ENCODE data around the gene TMEM125. TPM values are rescaled to one million over a fixed set of nuclear protein-coding genes. Genes with fewer than 3 reads are reported as not detected.
A peak's percentile ranks its signal among the peaks of the same experiment; 100 is the strongest.

Gene TMEM125
- total RNA-seq, 1 donor from 2014 or later: 188 TPM

GRCh38 chr1:43282220-43283195 lies 12.7 kb downstream of the TMEM125 start:
- ATAC-seq (peak; percentile 31), DNase-seq (peak; percentile 66)
- intact Hi-C loops (cut with DNase I): no loop called here
- H3K9me3 ChIP-seq: no peaks in the 10 kb centered on the region
- H3K27ac ChIP-seq: no peak overlapping the region
- no peak overlapping the region for H3K4me3 ChIP-seq
- no peak for TF ChIP-seq CTCF (IDR thresholded peaks at IDR 0.05)
- H3K36me3 ChIP-seq: no peaks in the 10 kb centered on the region
- H3K4me1 ChIP-seq: peaks cover 16% of the 10 kb centered on the region
- H3K27me3 ChIP-seq: no peaks in the 10 kb centered on the region

- Histone ChIP-seq H3K4me3 (no peak overlapping the region), H3K4me1 (peaks cover 16% of the 10 kb centered on the region), H3K36me3 (no peaks in the 10 kb centered on the region), H3K9me3 (no peaks in the 10 kb centered on the region), H3K27ac (no peak overlapping the region), H3K27me3 (no peaks in the 10 kb centered on the region)
- peak; percentile 28 for DNase-seq
- no peak for TF ChIP-seq CTCF (IDR thresholded peaks at IDR 0.05)
- ATAC-seq: no peak
- intact Hi-C loops (cut with DNase I): no loop called here
Measured at GRCh38 chr1:43284065-43284464, 14.3 kb downstream of the TMEM125 start.

GRCh38 chr1:43284546-43285110 lies 14.8 kb downstream of the TMEM125 start:
- peak overlapping the region; percentile 42 for H3K4me3 ChIP-seq
- TF ChIP-seq CTCF (IDR thresholded peaks at IDR 0.05): no peak
- DNase-seq (peak; percentile 64), ATAC-seq (peak; percentile 19)
- H3K36me3 ChIP-seq: no peaks in the 10 kb centered on the region
- peak overlapping the region; percentile 1 for H3K27ac ChIP-seq
- no peaks in the 10 kb centered on the region for H3K9me3 ChIP-seq
- no peaks in the 10 kb centered on the region for H3K27me3 ChIP-seq
- H3K4me1 ChIP-seq: peaks cover 16% of the 10 kb centered on the region
- intact Hi-C loops (cut with DNase I): no loop called here

- Histone ChIP-seq H3K27me3 (no peaks in the 10 kb centered on the region), H3K4me1 (peaks cover 16% of the 10 kb centered on the region), H3K36me3 (no peaks in the 10 kb centered on the region), H3K9me3 (no peaks in the 10 kb centered on the region), H3K27ac (peak within 1 kb of the TSS; percentile 1), H3K4me3 (peak within 1 kb of the TSS; percentile 42)
- ATAC-seq (peak; percentile 94), DNase-seq (peak; percentile 97)
- intact Hi-C loops (cut with DNase I): no loop called here
- peak; percentile 26 for TF ChIP-seq CTCF (IDR thresholded peaks at IDR 0.05)
Measured at GRCh38 chr1:43285269-43285990, 15.6 kb downstream of the TMEM125 start, which contains the start of gene C1orf210. Gene C1orf210 (minus strand): TSS chr1:43285581. CDS start chr1:43283270, 2,311 bp downstream.

GRCh38 chr1:43286115-43286514 lies 16.3 kb downstream of the TMEM125 start:
- H3K9me3 ChIP-seq: no peaks in the 10 kb centered on the region
- no peaks in the 10 kb centered on the region for H3K36me3 ChIP-seq
- ATAC-seq (no peak), DNase-seq (peak; percentile 63)
- no peak overlapping the region for H3K27ac ChIP-seq
- peak overlapping the region; percentile 19 for H3K4me3 ChIP-seq
- no peak for TF ChIP-seq CTCF (IDR thresholded peaks at IDR 0.05)
- intact Hi-C loops (cut with DNase I): no loop called here
- no peaks in the 10 kb centered on the region for H3K27me3 ChIP-seq
- H3K4me1 ChIP-seq: peaks cover 14% of the 10 kb centered on the region

All from upper lobe of right lung (tissue), 1 donor.